ENCODE results near the gene KREMEN2. TPM values are rescaled to one million over a fixed set of nuclear protein-coding genes. Genes with fewer than 3 reads are reported as not detected.
A peak's percentile ranks its signal among the peaks of the same experiment; 100 is the strongest.

KREMEN2 gene
- total and polyA plus RNA-seq, 9 of the 15 experiments (the other 6 are each of a cell fraction or from before 2014, with no cell fraction given) = 0.04 to 7.7 (median 1.5) TPM; not detected in 1

DNA sequence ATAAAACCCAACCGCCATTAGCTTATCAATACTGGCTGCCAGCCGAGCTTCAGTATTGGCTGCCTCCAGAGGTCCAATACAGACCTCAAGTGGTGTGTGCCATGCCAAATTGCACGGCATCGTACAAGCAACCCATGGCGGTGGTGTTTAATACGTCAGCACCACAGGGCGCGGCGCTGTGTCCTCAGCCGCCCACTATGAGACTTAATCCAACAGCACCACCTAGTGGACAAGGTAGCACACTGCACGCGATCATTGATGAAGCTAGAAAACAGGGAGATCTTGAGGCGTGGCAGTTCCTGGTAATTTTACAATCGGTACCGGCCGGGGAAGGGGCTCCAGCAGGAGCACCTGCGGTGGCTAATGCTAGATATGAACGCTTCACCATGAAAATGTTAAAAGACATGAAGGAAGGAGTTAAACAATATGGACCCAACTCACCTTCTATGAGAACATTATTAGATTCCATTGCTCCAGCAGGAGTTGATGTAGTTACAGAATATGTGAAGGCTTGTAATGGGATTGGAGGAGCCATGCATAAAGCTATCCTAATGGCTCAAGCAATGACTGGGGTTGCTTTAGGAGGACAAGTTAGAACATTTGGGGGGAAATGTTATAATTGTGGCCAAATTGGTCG, 36.9 kb upstream of the KREMEN2 start (continued):
- TF ChIP-seq, protein P1, sequence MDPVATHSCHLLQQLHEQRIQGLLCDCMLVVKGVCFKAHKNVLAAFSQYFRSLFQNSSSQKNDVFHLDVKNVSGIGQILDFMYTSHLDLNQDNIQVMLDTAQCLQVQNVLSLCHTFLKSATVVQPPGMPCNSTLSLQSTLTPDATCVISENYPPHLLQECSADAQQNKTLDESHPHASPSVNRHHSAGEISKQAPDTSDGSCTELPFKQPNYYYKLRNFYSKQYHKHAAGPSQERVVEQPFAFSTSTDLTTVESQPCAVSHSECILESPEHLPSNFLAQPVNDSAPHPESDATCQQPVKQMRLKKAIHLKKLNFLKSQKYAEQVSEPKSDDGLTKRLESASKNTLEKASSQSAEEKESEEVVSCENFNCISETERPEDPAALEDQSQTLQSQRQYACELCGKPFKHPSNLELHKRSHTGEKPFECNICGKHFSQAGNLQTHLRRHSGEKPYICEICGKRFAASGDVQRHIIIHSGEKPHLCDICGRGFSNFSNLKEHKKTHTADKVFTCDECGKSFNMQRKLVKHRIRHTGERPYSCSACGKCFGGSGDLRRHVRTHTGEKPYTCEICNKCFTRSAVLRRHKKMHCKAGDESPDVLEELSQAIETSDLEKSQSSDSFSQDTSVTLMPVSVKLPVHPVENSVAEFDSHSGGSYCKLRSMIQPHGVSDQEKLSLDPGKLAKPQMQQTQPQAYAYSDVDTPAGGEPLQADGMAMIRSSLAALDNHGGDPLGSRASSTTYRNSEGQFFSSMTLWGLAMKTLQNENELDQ (CRISPR knock-in tag; IDR thresholded peaks at IDR 0.05; ENCODE audit: borderline replicate concordance) = no peak
- TF ChIP-seq, protein P2, sequence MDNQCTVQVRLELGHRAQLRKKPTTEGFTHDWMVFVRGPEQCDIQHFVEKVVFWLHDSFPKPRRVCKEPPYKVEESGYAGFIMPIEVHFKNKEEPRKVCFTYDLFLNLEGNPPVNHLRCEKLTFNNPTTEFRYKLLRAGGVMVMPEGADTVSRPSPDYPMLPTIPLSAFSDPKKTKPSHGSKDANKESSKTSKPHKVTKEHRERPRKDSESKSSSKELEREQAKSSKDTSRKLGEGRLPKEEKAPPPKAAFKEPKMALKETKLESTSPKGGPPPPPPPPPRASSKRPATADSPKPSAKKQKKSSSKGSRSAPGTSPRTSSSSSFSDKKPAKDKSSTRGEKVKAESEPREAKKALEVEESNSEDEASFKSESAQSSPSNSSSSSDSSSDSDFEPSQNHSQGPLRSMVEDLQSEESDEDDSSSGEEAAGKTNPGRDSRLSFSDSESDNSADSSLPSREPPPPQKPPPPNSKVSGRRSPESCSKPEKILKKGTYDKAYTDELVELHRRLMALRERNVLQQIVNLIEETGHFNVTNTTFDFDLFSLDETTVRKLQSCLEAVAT (IDR thresholded peaks at IDR 0.05) = no peak
- TF ChIP-seq, protein P3, sequence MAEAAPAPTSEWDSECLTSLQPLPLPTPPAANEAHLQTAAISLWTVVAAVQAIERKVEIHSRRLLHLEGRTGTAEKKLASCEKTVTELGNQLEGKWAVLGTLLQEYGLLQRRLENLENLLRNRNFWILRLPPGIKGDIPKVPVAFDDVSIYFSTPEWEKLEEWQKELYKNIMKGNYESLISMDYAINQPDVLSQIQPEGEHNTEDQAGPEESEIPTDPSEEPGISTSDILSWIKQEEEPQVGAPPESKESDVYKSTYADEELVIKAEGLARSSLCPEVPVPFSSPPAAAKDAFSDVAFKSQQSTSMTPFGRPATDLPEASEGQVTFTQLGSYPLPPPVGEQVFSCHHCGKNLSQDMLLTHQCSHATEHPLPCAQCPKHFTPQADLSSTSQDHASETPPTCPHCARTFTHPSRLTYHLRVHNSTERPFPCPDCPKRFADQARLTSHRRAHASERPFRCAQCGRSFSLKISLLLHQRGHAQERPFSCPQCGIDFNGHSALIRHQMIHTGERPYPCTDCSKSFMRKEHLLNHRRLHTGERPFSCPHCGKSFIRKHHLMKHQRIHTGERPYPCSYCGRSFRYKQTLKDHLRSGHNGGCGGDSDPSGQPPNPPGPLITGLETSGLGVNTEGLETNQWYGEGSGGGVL (CRISPR knock-in tag; IDR thresholded peaks at IDR 0.05) = no peak
- TF ChIP-seq, protein P4, sequence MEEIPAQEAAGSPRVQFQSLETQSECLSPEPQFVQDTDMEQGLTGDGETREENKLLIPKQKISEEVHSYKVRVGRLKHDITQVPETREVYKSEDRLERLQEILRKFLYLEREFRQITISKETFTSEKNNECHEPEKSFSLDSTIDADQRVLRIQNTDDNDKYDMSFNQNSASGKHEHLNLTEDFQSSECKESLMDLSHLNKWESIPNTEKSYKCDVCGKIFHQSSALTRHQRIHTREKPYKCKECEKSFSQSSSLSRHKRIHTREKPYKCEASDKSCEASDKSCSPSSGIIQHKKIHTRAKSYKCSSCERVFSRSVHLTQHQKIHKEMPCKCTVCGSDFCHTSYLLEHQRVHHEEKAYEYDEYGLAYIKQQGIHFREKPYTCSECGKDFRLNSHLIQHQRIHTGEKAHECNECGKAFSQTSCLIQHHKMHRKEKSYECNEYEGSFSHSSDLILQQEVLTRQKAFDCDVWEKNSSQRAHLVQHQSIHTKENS (CRISPR knock-in tag; IDR thresholded peaks at IDR 0.05) = no peak
- TF ChIP-seq, protein P5, sequence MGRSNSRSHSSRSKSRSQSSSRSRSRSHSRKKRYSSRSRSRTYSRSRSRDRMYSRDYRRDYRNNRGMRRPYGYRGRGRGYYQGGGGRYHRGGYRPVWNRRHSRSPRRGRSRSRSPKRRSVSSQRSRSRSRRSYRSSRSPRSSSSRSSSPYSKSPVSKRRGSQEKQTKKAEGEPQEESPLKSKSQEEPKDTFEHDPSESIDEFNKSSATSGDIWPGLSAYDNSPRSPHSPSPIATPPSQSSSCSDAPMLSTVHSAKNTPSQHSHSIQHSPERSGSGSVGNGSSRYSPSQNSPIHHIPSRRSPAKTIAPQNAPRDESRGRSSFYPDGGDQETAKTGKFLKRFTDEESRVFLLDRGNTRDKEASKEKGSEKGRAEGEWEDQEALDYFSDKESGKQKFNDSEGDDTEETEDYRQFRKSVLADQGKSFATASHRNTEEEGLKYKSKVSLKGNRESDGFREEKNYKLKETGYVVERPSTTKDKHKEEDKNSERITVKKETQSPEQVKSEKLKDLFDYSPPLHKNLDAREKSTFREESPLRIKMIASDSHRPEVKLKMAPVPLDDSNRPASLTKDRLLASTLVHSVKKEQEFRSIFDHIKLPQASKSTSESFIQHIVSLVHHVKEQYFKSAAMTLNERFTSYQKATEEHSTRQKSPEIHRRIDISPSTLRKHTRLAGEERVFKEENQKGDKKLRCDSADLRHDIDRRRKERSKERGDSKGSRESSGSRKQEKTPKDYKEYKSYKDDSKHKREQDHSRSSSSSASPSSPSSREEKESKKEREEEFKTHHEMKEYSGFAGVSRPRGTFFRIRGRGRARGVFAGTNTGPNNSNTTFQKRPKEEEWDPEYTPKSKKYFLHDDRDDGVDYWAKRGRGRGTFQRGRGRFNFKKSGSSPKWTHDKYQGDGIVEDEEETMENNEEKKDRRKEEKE (IDR thresholded peaks at IDR 0.05; ENCODE audit: borderline replicate concordance in 1 of 2, control insufficient read depth in 1 of 2, low read depth in 2 of 2, low read length in 1 of 2) = no peak
- TF ChIP-seq L3MBTL2 (IDR thresholded peaks at IDR 0.05) (peak; percentile 90), MYBL2 (IDR thresholded peaks at IDR 0.05; ENCODE audit: low read depth) (no peak), MYBL2 (CRISPR knock-in tag; IDR thresholded peaks at IDR 0.05; ENCODE audit: borderline replicate concordance) (no peak), KLF6 (CRISPR knock-in tag; IDR thresholded peaks at IDR 0.05; ENCODE audit: borderline replicate concordance) (no peak), POU5F1 (IDR thresholded peaks at IDR 0.05; ENCODE audit: borderline replicate concordance, low read depth, low read length, partially characterized antibody) (no peak), MTA1 (IDR thresholded peaks at IDR 0.05; ENCODE audit: borderline replicate concordance) (no peak)

All from K562 (cell line).